ENCODE measurements around the gene EN1. TPM values are rescaled to one million over a fixed set of nuclear protein-coding genes. Genes with fewer than 3 reads are reported as not detected.

The EN1 gene
- total and polyA plus RNA-seq, 2 donors (not counting 3 experiments of a cell fraction or from before 2014, with no cell fraction given), result not detected

GRCh38 chr2:118845522-118846441 lies 1.7 kb downstream of the EN1 start:
- BruUV-seq (replicated peaks), result no TSS peak
- CTCF ChIA-PET, result interaction anchor here (1.1 to 4.5 kb wide), 2 partner anchors 9 to 813 kb away, joined by 3 to 48 read pairs; no protein-coding TSS in a partner anchor
- intact Hi-C loops (cut with micrococcal nuclease) (no loop called here), dilution Hi-C loops (cut with MboI; ENCODE audit: extremely low pct_ligation_motif_present, low sequenced_read_pairs) (no loop called here)
- Histone ChIP-seq H3K9me3 (replicated peaks; ENCODE audit: control insufficient read depth, insufficient read depth, low read length) (no peaks in the 10 kb centered on the region), H3K4me2 (ENCODE audit: insufficient read depth, low read length) (no peak overlapping the region), H2AFZ (ENCODE audit: low read depth, low read length) (no peak overlapping the region), H3K79me2 (ENCODE audit: control insufficient read depth, insufficient read depth, low read length) (no peaks in the 10 kb centered on the region), H3K27me3 (ENCODE audit: control insufficient read depth in 2 of 2, insufficient read depth in 2 of 2, low read length in 2 of 2) (peaks cover 83 to 94% of the 10 kb centered on the region in 2 experiments), H3K9me1 (replicated peaks; ENCODE audit: control insufficient read depth, extremely low read depth, insufficient read depth, low read length) (no peaks in the 10 kb centered on the region), H3K36me3 (ENCODE audit: control insufficient read depth in 2 of 2, extremely low read depth in 1 of 2, insufficient read depth in 2 of 2, low read length in 2 of 2) (no peaks in the 10 kb centered on the region), H4K20me1 (replicated peaks; ENCODE audit: control insufficient read depth, extremely low read depth, insufficient read depth, low read length) (no peaks in the 10 kb centered on the region), H3K4me1 (ENCODE audit: control insufficient read depth, extremely low read depth, insufficient read depth, low read length) (peaks cover 4% of the 10 kb centered on the region), H3K27ac (ENCODE audit: insufficient read depth, low read depth, low read length) (no peak overlapping the region), H3K4me3 (replicated peaks in 1 of 3; ENCODE audit: insufficient read depth in 1 of 3, low read depth in 1 of 3, low read length in 3 of 3) (no peak overlapping the region), H3K9ac (replicated peaks; ENCODE audit: extremely low read depth, insufficient read depth, low read length) (no peak overlapping the region)
- POLR2A ChIA-PET, result no interaction called here
- no peak for DNase-seq (ENCODE audit: low read depth, low spot score)
- TF ChIP-seq POLR2A (IDR thresholded peaks at IDR 0.05; ENCODE audit: low read depth, low read length) (no peak), EZH2 (IDR thresholded peaks at IDR 0.05; ENCODE audit: borderline replicate concordance, low read depth, low read length, severe bottlenecking) (peak; percentile 70), POLR2AphosphoS5 (IDR thresholded peaks at IDR 0.05; ENCODE audit: insufficient read depth, low read depth, low read length) (no peak)
- no peak for FAIRE-seq

GRCh38 chr2:118845005-118845521 lies 2.4 kb downstream of the EN1 start:
- intact Hi-C loops (cut with micrococcal nuclease), result no loop called here
- ChIA-PET POLR2A (no interaction called here), CTCF (interaction anchor here (0.8 to 4.5 kb wide), 3 partner anchors 10 to 812 kb away, joined by 3 to 48 read pairs (median 3); no protein-coding TSS in a partner anchor)
- H3K27me3 ChIP-seq (ENCODE audit: control insufficient read depth in 2 of 2, insufficient read depth in 2 of 2, low read length in 2 of 2), result peaks cover 83 to 94% of the 10 kb centered on the region in 2 experiments
- H3K79me2 ChIP-seq (ENCODE audit: control insufficient read depth, insufficient read depth, low read length), result no peaks in the 10 kb centered on the region
- H3K9me3 ChIP-seq (replicated peaks; ENCODE audit: control insufficient read depth, insufficient read depth, low read length), result no peaks in the 10 kb centered on the region
- H3K4me1 ChIP-seq (ENCODE audit: control insufficient read depth, extremely low read depth, insufficient read depth, low read length), result peaks cover 4% of the 10 kb centered on the region
- no peak overlapping the region for H3K27ac ChIP-seq (ENCODE audit: insufficient read depth, low read depth, low read length)
- no peak overlapping the region for H3K4me3 ChIP-seq (replicated peaks in 1 of 3; ENCODE audit: insufficient read depth in 1 of 3, low read depth in 1 of 3, low read length in 3 of 3)
- DNase-seq (ENCODE audit: low read depth, low spot score), result no peak
- no peaks in the 10 kb centered on the region for H3K36me3 ChIP-seq (ENCODE audit: control insufficient read depth in 2 of 2, extremely low read depth in 1 of 2, insufficient read depth in 2 of 2, low read length in 2 of 2)
- H3K4me2 ChIP-seq (ENCODE audit: insufficient read depth, low read length), result no peak overlapping the region
- H2AFZ ChIP-seq (ENCODE audit: low read depth, low read length), result no peak overlapping the region
- no peak for FAIRE-seq
- dilution Hi-C loops (cut with MboI; ENCODE audit: extremely low pct_ligation_motif_present, low sequenced_read_pairs), result no loop called here
- BruUV-seq (replicated peaks), result no TSS peak
- H3K9me1 ChIP-seq (replicated peaks; ENCODE audit: control insufficient read depth, extremely low read depth, insufficient read depth, low read length), result no peaks in the 10 kb centered on the region
- no peaks in the 10 kb centered on the region for H4K20me1 ChIP-seq (replicated peaks; ENCODE audit: control insufficient read depth, extremely low read depth, insufficient read depth, low read length)
- H3K9ac ChIP-seq (replicated peaks; ENCODE audit: extremely low read depth, insufficient read depth, low read length), result no peak overlapping the region
- TF ChIP-seq GATA2 (IDR thresholded peaks at IDR 0.05; ENCODE audit: insufficient read depth, insufficient read length, low read depth, low read length) (no peak), EZH2 (IDR thresholded peaks at IDR 0.05; ENCODE audit: borderline replicate concordance, low read depth, low read length, severe bottlenecking) (peak; percentile 72)

Data from endothelial cell of umbilical vein (primary cell).